Measurements from ENCODE around the gene NUMA1.

DNA sequence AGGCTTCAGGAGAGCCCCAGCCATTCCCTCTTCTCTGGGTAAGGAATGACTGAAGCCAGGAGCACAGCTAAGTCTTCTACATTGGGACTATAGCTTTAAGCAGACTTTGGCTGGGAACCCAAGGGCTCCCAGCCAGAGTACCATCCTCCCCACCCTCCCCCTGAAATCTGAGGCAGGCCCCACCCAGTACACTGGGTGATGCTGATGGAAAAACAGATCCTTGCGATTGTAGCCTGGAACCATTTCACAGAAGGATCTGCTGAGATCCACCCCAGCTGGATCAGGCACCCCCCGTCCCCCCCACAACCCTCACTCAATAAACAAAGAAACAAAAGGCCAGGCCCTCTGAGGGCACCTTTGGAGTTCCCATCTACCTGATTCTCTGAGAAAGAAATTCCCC is 41.9 kb downstream of the NUMA1 start:
- TF ChIP-seq, protein P1, sequence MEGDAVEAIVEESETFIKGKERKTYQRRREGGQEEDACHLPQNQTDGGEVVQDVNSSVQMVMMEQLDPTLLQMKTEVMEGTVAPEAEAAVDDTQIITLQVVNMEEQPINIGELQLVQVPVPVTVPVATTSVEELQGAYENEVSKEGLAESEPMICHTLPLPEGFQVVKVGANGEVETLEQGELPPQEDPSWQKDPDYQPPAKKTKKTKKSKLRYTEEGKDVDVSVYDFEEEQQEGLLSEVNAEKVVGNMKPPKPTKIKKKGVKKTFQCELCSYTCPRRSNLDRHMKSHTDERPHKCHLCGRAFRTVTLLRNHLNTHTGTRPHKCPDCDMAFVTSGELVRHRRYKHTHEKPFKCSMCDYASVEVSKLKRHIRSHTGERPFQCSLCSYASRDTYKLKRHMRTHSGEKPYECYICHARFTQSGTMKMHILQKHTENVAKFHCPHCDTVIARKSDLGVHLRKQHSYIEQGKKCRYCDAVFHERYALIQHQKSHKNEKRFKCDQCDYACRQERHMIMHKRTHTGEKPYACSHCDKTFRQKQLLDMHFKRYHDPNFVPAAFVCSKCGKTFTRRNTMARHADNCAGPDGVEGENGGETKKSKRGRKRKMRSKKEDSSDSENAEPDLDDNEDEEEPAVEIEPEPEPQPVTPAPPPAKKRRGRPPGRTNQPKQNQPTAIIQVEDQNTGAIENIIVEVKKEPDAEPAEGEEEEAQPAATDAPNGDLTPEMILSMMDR (conservative IDR thresholded peaks at IDR 0.05; ENCODE audit: low read length) = no peak
- no peak for TF ChIP-seq EZH2phosphoT487 (IDR thresholded peaks at IDR 0.05; ENCODE audit: borderline replicate concordance, low read depth, low read length)

All from OCI-LY7 (cell line).